Measurements from ENCODE around the gene RFC2.

RFC2 gene

GRCh38 chr7:74254129-74254857 is at the start of gene RFC2:
Gene RFC2 (minus strand): TSS chr7:74254399. CDS start chr7:74254383, 16 bp downstream.
- peak; percentile 96 to 97 for DNase-seq (ENCODE audit: low read depth in 1 of 2, low spot score in 1 of 2)

GRCh38 chr7:74302745-74303221 is 48.6 kb upstream of the RFC2 start:
- DNase-seq (ENCODE audit: low read depth in 1 of 2, low spot score in 1 of 2): no peak

GRCh38 chr7:74300926-74301325 is 46.7 kb upstream of the RFC2 start:
- no peak for DNase-seq (ENCODE audit: low read depth in 1 of 2, low spot score in 1 of 2)

- DNase-seq (ENCODE audit: low read depth in 1 of 2, low spot score in 1 of 2): no peak
These were observed 45.2 kb upstream of the RFC2 start for GRCh38 chr7:74299401-74299800.

GRCh38 chr7:74297516-74298233 is 43.5 kb upstream of the RFC2 start:
- DNase-seq (ENCODE audit: low read depth in 1 of 2, low spot score in 1 of 2): no peak

GRCh38 chr7:74294191-74294998 is 40.2 kb upstream of the RFC2 start:
- no peak for DNase-seq (ENCODE audit: low read depth in 1 of 2, low spot score in 1 of 2)

- no peak for DNase-seq (ENCODE audit: low read depth in 1 of 2, low spot score in 1 of 2)
These were observed 39.3 kb upstream of the RFC2 start for GRCh38 chr7:74293577-74293908.

GRCh38 chr7:74292757-74293576 is 38.8 kb upstream of the RFC2 start:
- DNase-seq (ENCODE audit: low read depth in 1 of 2, low spot score in 1 of 2): no peak

- no peak for DNase-seq (ENCODE audit: low read depth in 1 of 2, low spot score in 1 of 2)
These were observed 37.3 kb upstream of the RFC2 start for GRCh38 chr7:74291535-74291934.

GRCh38 chr7:74290981-74291441 is 36.8 kb upstream of the RFC2 start:
- DNase-seq (ENCODE audit: low read depth in 1 of 2, low spot score in 1 of 2): no peak

GRCh38 chr7:74290553-74290950 is 36.4 kb upstream of the RFC2 start:
- DNase-seq (ENCODE audit: low read depth in 1 of 2, low spot score in 1 of 2): no peak

- DNase-seq (ENCODE audit: low read depth in 1 of 2, low spot score in 1 of 2): no peak
These were observed 35.7 kb upstream of the RFC2 start for GRCh38 chr7:74289659-74290552.

- DNase-seq (ENCODE audit: low read depth in 1 of 2, low spot score in 1 of 2): peak; percentile 59 to 66
These were observed 34.9 kb upstream of the RFC2 start, which contains the start of gene CLIP2 for GRCh38 chr7:74289018-74289658. Gene CLIP2 (plus strand): TSS chr7:74289407. CDS start chr7:74317547, 28,140 bp downstream.

GRCh38 chr7:74288034-74288881 is 34.1 kb upstream of the RFC2 start:
- DNase-seq (ENCODE audit: low read depth in 1 of 2, low spot score in 1 of 2): no peak

- DNase-seq (ENCODE audit: low read depth in 1 of 2, low spot score in 1 of 2): no peak
These were observed 33.3 kb upstream of the RFC2 start for GRCh38 chr7:74287303-74288033.

GRCh38 chr7:74286131-74286530 is 31.9 kb upstream of the RFC2 start:
- DNase-seq (ENCODE audit: low read depth in 1 of 2, low spot score in 1 of 2): no peak

GRCh38 chr7:74284781-74285259 is 30.6 kb upstream of the RFC2 start:
- DNase-seq (ENCODE audit: low read depth in 1 of 2, low spot score in 1 of 2): no peak

Data from activated T-helper 1 cell treated with anti-CD3 and anti-CD28 coated beads, Interleukin-2, amount 50 U/mL, for 16 hours (primary cell).